Esophagus muscularis mucosa (tissue), 4 donors: Measurements from ENCODE around the gene COPRS. TPM values are rescaled to one million over a fixed set of nuclear protein-coding genes. Genes with fewer than 3 reads are reported as not detected.
"Not testable (repeated sequence)": the region's sequence is repeated elsewhere in the genome, so short reads cannot be mapped to it uniquely, and the experiment has no call there.

Experiments
- DNase-seq: peaks from one replicate; pipeline ENCODE4 v3.0.0-alpha.2; 2017; ENCODE audit errors: extremely low spot score
- H3K27ac ChIP-seq, 4 donors: fragments of 200-600 bp; sonication (generic); replicated peaks in 1 of 4; 1 replicate in 3 of 4; 2 replicates in 1 of 4; pipeline ENCODE4 v1.5.1; 2016 to 2019; ENCODE audit warnings: mild to moderate bottlenecking in 1 of 4
- H3K27me3 ChIP-seq, 4 donors: fragments of 200-600 bp; sonication (generic); one replicate each; pipeline versions ENCODE4 v1.5.1 to v1.6.0; 2016 to 2019
- H3K36me3 ChIP-seq, 4 donors: fragments of 200-600 bp; sonication (generic); one replicate each; pipeline ENCODE4 v1.5.1; 2016 to 2019
- H3K4me1 ChIP-seq, 4 donors: fragments of 200-600 bp; sonication (generic); one replicate each; pipeline ENCODE4 v1.5.1; 2016 to 2019
- H3K4me3 ChIP-seq, 4 donors: fragments of 200-600 bp; sonication (generic); 1 replicate in 2 of 4; 2 replicates in 2 of 4; pipeline ENCODE4 v1.5.1; 2016 to 2019; ENCODE audit warnings: mild to moderate bottlenecking in 4 of 4, moderate library complexity in 1 of 4
- H3K9me3 ChIP-seq, 4 donors: fragments of 200-600 bp; sonication (generic); 1 replicate in 3 of 4; 2 replicates in 1 of 4; pipeline ENCODE4 v1.5.1; 2016 to 2019
- EP300 ChIP-seq: sonication (generic); formaldehyde crosslinking; IDR thresholded peaks from one replicate; pipeline ENCODE4 v1.6.1; 2017; ENCODE audit warnings: antibody characterized with exemption
- POLR2A ChIP-seq: fragments of 450-650 bp; IDR thresholded peaks from one replicate; pipeline ENCODE4 v1.6.1; 2017; ENCODE audit warnings: antibody characterized with exemption, moderate library complexity, mild to moderate bottlenecking, low read depth
- POLR2AphosphoS5 ChIP-seq, 2 donors: sonication (generic); formaldehyde crosslinking; IDR thresholded peaks; one replicate each; pipeline ENCODE4 v1.6.1; 2017; ENCODE audit warnings: antibody characterized with exemption in 2 of 2
- WGBS: methylation state at CpG from one replicate; pipeline ENCODE4 v1.1.5; 2018; 5-methylcytosine and 5-hydroxymethylcytosine counted together
- intact Hi-C: fragments of 100-400 bp; cut with DNase I; formaldehyde crosslinking; loops from one replicate; pipeline ENCODE4 v1.15.1; 2023
- total RNA-seq, 4 donors: library from RNA; depleted of rRNA; stranded (reverse); fragments of >200 nt; gene quantifications; one replicate each; pipeline versions ENCODE4 v1.1.0 to v1.2.1, GENCODE V29; 2016
- TF ChIP-seq, protein P1 (sequence below), 3 experiments: fragments of 200-600 bp in 2 of 3; fragments of 450-650 bp in 1 of 3; sonication (generic) in 2 of 3; IDR thresholded peaks; one replicate each; pipeline ENCODE4 v1.5.1; 2017 to 2019; ENCODE audit warnings: antibody characterized with exemption in 3 of 3, mild to moderate bottlenecking in 2 of 3, moderate library complexity in 1 of 3

Gene COPRS
- total RNA-seq, 4 donors from 2014 or later: 123 to 141 (median 129) TPM

DNA sequence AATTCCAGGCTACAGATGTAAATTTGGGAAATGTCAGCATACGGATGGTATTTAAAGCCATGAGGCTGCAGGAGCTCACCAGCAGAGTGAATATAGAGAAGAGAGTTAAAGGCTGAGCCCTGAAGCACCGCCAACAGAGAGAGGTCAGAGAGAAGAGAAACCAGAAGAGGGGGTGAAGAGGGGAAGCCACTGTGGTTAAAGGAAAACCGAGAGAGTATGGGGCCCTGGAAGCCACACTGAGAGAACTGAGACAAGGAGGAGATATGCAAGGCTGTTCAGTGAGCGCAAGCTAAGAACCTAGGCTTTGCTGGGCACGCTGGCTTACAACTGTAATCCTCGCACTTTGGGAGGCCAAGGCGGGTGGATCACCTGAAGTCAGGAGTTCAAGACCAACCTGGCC lies 24.6 kb downstream of the COPRS start:
- TF ChIP-seq POLR2A (no peak), EP300 (no peak), POLR2AphosphoS5 (IDR thresholded peaks at IDR 0.05) (no peak)
- TF ChIP-seq, protein P1, sequence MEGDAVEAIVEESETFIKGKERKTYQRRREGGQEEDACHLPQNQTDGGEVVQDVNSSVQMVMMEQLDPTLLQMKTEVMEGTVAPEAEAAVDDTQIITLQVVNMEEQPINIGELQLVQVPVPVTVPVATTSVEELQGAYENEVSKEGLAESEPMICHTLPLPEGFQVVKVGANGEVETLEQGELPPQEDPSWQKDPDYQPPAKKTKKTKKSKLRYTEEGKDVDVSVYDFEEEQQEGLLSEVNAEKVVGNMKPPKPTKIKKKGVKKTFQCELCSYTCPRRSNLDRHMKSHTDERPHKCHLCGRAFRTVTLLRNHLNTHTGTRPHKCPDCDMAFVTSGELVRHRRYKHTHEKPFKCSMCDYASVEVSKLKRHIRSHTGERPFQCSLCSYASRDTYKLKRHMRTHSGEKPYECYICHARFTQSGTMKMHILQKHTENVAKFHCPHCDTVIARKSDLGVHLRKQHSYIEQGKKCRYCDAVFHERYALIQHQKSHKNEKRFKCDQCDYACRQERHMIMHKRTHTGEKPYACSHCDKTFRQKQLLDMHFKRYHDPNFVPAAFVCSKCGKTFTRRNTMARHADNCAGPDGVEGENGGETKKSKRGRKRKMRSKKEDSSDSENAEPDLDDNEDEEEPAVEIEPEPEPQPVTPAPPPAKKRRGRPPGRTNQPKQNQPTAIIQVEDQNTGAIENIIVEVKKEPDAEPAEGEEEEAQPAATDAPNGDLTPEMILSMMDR (IDR thresholded peaks at IDR 0.05): no peak
- no peak for DNase-seq
- Histone ChIP-seq H3K27me3 (no peaks in the 10 kb centered on the region), H3K4me1 (peaks cover 0 to 4% (median 0%) of the 10 kb centered on the region in 4 donors), H3K36me3 (no peaks in the 10 kb centered on the region), H3K4me3 (no peak overlapping the region), H3K9me3 (no peaks in the 10 kb centered on the region), H3K27ac (no peak overlapping the region)
- intact Hi-C loops: no loop called here
- WGBS: 68% methylated on average over 7 of the region's 7 CpGs

DNA sequence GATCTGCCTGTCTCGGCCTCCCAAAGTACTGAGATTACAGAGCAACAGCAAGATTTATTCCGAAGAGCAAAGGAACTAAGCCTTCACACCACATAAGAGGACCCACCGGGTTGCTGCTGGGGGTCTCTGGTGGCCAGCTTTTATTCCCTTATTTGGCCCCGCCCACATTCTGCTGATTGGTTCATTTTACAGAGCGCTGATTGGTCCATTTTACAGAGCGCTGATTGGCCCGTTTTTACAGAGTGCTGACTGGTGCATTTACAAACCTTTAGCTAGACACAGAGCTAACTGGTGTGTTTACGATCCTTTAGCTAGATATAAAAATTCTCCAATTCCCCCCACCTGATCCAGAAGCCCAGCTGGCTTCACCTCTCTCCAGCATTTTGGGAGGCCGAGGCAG lies 26.3 kb downstream of the COPRS start:
- Histone ChIP-seq H3K4me3 (no peak overlapping the region), H3K36me3 (no peaks in the 10 kb centered on the region), H3K27me3 (no peaks in the 10 kb centered on the region), H3K9me3 (no peaks in the 10 kb centered on the region), H3K4me1 (peaks cover 0 to 4% (median 0%) of the 10 kb centered on the region in 4 donors), H3K27ac (no peak overlapping the region)
- TF ChIP-seq, protein P1 (IDR thresholded peaks at IDR 0.05): no peak
- TF ChIP-seq POLR2AphosphoS5 (IDR thresholded peaks at IDR 0.05) (no peak), EP300 (no peak), POLR2A (no peak)
- intact Hi-C loops: no loop called here
- no peak for DNase-seq
- WGBS: 88% methylated on average over 9 of the region's 9 CpGs

DNA sequence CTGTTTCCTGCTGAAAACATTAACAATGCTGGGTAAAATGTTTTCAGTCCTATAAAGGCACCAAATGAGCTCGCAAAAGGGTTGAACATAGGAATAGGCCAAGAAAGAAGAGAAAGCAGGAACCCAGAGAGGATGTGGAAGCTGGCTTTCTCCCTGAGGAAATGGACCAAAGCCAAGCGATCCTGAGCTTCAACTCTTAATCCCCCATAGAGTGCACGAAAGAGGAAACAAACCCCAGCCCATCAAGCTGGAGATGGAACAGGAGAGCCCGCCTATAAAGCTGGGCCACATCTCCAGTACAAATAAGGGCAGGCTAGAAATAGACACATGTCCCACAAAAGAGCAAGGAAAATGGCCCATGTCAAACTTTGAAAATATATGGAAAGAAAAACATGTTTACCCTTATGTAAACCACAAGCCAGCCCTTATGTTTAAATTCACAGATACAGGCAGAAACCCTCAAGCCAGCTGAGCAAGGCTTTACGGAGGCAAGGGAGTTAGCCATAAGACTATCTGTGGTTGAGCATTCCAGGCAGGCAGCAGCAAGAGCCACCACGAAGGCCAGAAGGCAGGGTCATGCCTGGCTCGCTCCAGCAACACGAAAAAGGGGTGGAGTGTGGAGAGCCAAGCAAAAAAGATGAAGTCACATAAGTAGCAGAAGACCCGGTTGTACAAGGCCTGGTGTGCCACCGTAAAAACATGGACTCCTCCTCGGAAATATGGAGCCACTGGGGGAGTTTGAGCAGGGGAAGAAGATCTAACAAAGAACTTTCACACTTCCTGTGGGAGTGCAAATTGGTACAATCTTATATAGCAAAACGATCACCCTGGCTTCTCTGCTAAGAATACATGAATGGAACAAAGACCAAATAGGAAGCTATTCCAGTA lies 27.8 kb downstream of the COPRS start:
- no peak overlapping the region for H3K27ac ChIP-seq
- no peaks in the 10 kb centered on the region for H3K27me3 ChIP-seq
- TF ChIP-seq POLR2AphosphoS5 (IDR thresholded peaks at IDR 0.05): no peak
- TF ChIP-seq, protein P1 (IDR thresholded peaks at IDR 0.05): no peak
- no peak for TF ChIP-seq EP300
- TF ChIP-seq POLR2A: no peak
- H3K9me3 ChIP-seq: no peaks in the 10 kb centered on the region
- H3K4me1 ChIP-seq: peaks cover 0 to 4% (median 0%) of the 10 kb centered on the region in 4 donors
- no peak for DNase-seq
- intact Hi-C loops: no loop called here
- 74% methylated on average over 12 of the region's 12 CpGs for WGBS
- H3K36me3 ChIP-seq: no peaks in the 10 kb centered on the region
- H3K4me3 ChIP-seq: no peak overlapping the region

DNA sequence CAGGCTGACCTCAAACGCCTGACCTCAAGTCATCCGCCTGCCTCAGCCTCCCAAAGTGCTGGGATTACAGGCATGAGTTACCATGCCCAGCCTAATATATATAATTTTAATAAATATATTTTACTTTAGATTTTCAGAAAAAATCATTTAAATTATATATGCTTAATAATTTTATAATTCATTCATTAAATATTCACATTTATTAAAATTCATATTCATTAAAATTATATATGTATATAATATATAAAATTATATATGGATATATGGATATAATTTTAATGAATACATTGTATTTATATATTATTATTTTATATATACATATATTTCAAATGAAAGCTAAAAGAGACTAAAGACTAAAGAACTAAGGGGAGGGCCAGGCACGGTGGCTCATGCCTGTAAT lies 29.4 kb downstream of the COPRS start:
- intact Hi-C loops: no loop called here
- H3K9me3 ChIP-seq: no peaks in the 10 kb centered on the region
- no peak for DNase-seq
- 98% methylated on average over 3 of the region's 3 CpGs for WGBS
- no peaks in the 10 kb centered on the region for H3K27me3 ChIP-seq
- H3K27ac ChIP-seq: no peak overlapping the region
- TF ChIP-seq, protein P1 (IDR thresholded peaks at IDR 0.05): no peak
- TF ChIP-seq POLR2AphosphoS5 (IDR thresholded peaks at IDR 0.05) (no peak), EP300 (no peak), POLR2A (no peak)
- no peaks in the 10 kb centered on the region for H3K36me3 ChIP-seq
- H3K4me1 ChIP-seq: peaks cover 0 to 4% (median 0%) of the 10 kb centered on the region in 4 donors
- H3K4me3 ChIP-seq: no peak overlapping the region

DNA sequence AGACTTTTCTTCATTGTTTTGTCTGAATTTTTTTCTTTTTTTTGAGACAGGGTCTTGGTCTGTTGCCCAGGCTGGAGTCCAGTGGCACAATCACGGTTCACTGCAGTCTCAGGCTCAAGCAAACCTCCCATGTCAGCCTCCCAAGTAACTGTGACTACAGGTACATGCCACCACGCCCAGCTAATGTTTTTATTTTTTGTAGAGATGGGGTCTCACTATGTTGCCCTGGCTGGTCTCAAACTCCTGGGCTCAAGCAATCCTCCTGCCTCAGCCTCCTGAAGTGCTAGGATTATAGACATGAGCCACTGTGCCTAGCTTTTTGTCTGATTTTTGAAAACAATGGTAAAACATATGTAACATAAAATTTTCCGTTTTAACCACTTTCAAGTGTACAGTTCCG lies 30.1 kb downstream of the COPRS start:
- WGBS: 95% methylated on average over 4 of the region's 4 CpGs
- DNase-seq: not testable (repeated sequence)

More for the DNA sequence above, 30.1 kb downstream of the COPRS start:
- H3K27me3 ChIP-seq, H3K4me1 ChIP-seq, H3K9me3 ChIP-seq, intact Hi-C loops, H3K4me3 ChIP-seq, H3K27ac ChIP-seq, H3K36me3 ChIP-seq: not testable (repeated sequence)
